Thymus (tissue), 11 donors: ENCODE results near the gene WBP4. TPM values are rescaled to one million over a fixed set of nuclear protein-coding genes. Genes with fewer than 3 reads are reported as not detected.

ENCODE experiments used
- DNase-seq, 9 donors: peaks; one replicate each; pipeline ENCODE4 v3.0.0-alpha.2; 2013; ENCODE audit warnings: low spot score in 9 of 9, low read depth in 6 of 9, missing footprints in 1 of 9
- H3K27ac ChIP-seq, 2 donors: one replicate each; pipeline ENCODE4 v1.5.1; 2013; ENCODE audit warnings: control low read depth in 1 of 2, low read depth in 1 of 2, low read length in 1 of 2, mild to moderate bottlenecking in 1 of 2, moderate library complexity in 1 of 2
- H3K27me3 ChIP-seq, 2 donors: one replicate each; pipeline ENCODE4 v1.5.1; 2013; ENCODE audit warnings: low read length in 1 of 2; ENCODE audit not compliant: control insufficient read depth in 2 of 2, insufficient read depth in 1 of 2
- H3K36me3 ChIP-seq, 2 donors: one replicate each; pipeline ENCODE4 v1.5.1; 2013; ENCODE audit warnings: low read length in 1 of 2, mild to moderate bottlenecking in 1 of 2, moderate library complexity in 1 of 2; ENCODE audit not compliant: control insufficient read depth in 2 of 2, insufficient read depth in 2 of 2
- H3K4me1 ChIP-seq, 2 donors: one replicate each; pipeline ENCODE4 v1.5.1; 2013; ENCODE audit warnings: low read length in 2 of 2; ENCODE audit not compliant: control insufficient read depth in 2 of 2, insufficient read depth in 2 of 2
- H3K4me3 ChIP-seq, 2 donors: one replicate each; pipeline ENCODE4 v1.5.1; 2013; ENCODE audit warnings: low read length in 2 of 2, control low read depth in 1 of 2, mild to moderate bottlenecking in 1 of 2
- H3K9me3 ChIP-seq, 2 donors: one replicate each; pipeline ENCODE4 v1.5.1; 2013; ENCODE audit warnings: low read length in 1 of 2, mild to moderate bottlenecking in 1 of 2; ENCODE audit not compliant: control insufficient read depth in 2 of 2, insufficient read depth in 1 of 2
- WGBS: extraction: QIAGEN DNeasy Blood & Tissue Kit; methylation state at CpG from one replicate; pipeline ENCODE4 v1.1.7; 2013; 5-methylcytosine and 5-hydroxymethylcytosine counted together
- polyA plus RNA-seq: library from polyadenylated mRNA; stranded (reverse); fragments of 200-250 nt; gene quantifications from one replicate; pipeline ENCODE4 v1.2.3, GENCODE V29; 2013
- total RNA-seq: library from RNA; stranded (reverse); fragments of 120-200 nt; gene quantifications from one replicate; pipeline ENCODE4 v1.2.4, GENCODE V29; 2013
- donor health status: healthy.

WBP4 gene
- total and polyA plus RNA-seq, 2 donors, result 15.2 to 16.6 TPM

- peaks cover 8 to 17% of the 10 kb centered on the region in 2 donors for H3K4me1 ChIP-seq
- no peaks in the 10 kb centered on the region for H3K27me3 ChIP-seq
- peaks cover 0 to 1% of the 10 kb centered on the region in 2 donors for H3K9me3 ChIP-seq
- 12% methylated on average over 24 of the region's 24 CpGs for WGBS
- peaks cover 4 to 22% of the 10 kb centered on the region in 2 donors for H3K36me3 ChIP-seq
- peak overlapping the region; percentile 92 to 93 for H3K4me3 ChIP-seq
- peak overlapping the region; percentile 96 to 97 for H3K27ac ChIP-seq
- DNase-seq, result no peak
Measured at GRCh38 chr13:41061914-41062837, 867 bp downstream of the WBP4 start.

GRCh38 chr13:41064493-41064892 lies 3.2 kb downstream of the WBP4 start:
- peaks cover 12 to 34% of the 10 kb centered on the region in 2 donors for H3K36me3 ChIP-seq
- H3K4me1 ChIP-seq, result peaks cover 0 to 2% of the 10 kb centered on the region in 2 donors
- WGBS, result 93% methylated on average over 2 of the region's 2 CpGs
- no peak overlapping the region for H3K27ac ChIP-seq
- DNase-seq, result no peak
- H3K4me3 ChIP-seq, result no peak overlapping the region
- H3K9me3 ChIP-seq, result peaks cover 0 to 1% of the 10 kb centered on the region in 2 donors
- no peaks in the 10 kb centered on the region for H3K27me3 ChIP-seq

GRCh38 chr13:41065078-41065477 lies 3.8 kb downstream of the WBP4 start:
- Histone ChIP-seq H3K27ac (no peak overlapping the region), H3K27me3 (no peaks in the 10 kb centered on the region), H3K4me1 (peaks cover 0 to 2% of the 10 kb centered on the region in 2 donors), H3K4me3 (no peak overlapping the region), H3K9me3 (peaks cover 0 to 1% of the 10 kb centered on the region in 2 donors), H3K36me3 (peaks cover 14 to 35% of the 10 kb centered on the region in 2 donors)
- no peak for DNase-seq

GRCh38 chr13:41074523-41074922 lies 13.2 kb downstream of the WBP4 start:
- H3K9me3 ChIP-seq, result no peaks in the 10 kb centered on the region
- H3K27ac ChIP-seq, result no peak overlapping the region
- 96% methylated on average over 9 of the region's 9 CpGs for WGBS
- peaks cover 27 to 71% of the 10 kb centered on the region in 2 donors for H3K36me3 ChIP-seq
- H3K4me1 ChIP-seq, result no peaks in the 10 kb centered on the region
- H3K4me3 ChIP-seq, result no peak overlapping the region
- H3K27me3 ChIP-seq, result no peaks in the 10 kb centered on the region
- DNase-seq, result no peak

- WGBS, result 50% methylated on average over 1 of the region's 1 CpG
- Histone ChIP-seq H3K27me3 (no peaks in the 10 kb centered on the region), H3K4me3 (no peak overlapping the region), H3K27ac (no peak overlapping the region), H3K36me3 (peaks cover 25 to 70% of the 10 kb centered on the region in 2 donors), H3K4me1 (no peaks in the 10 kb centered on the region), H3K9me3 (no peaks in the 10 kb centered on the region)
- DNase-seq, result peak in 2 of 9 donors; percentile 34 to 50
Measured at GRCh38 chr13:41075034-41075433, 13.7 kb downstream of the WBP4 start.

- no peak overlapping the region for H3K4me3 ChIP-seq
- H3K27ac ChIP-seq, result no peak overlapping the region
- no peak for DNase-seq
- H3K4me1 ChIP-seq, result no peaks in the 10 kb centered on the region
- 98% methylated on average over 7 of the region's 7 CpGs for WGBS
- H3K9me3 ChIP-seq, result no peaks in the 10 kb centered on the region
- peaks cover 21 to 66% of the 10 kb centered on the region in 2 donors for H3K36me3 ChIP-seq
- no peaks in the 10 kb centered on the region for H3K27me3 ChIP-seq
Measured at GRCh38 chr13:41075485-41075884, 14.2 kb downstream of the WBP4 start.

- WGBS, result 95% methylated on average over 3 of the region's 3 CpGs
- no peak for DNase-seq
- H3K9me3 ChIP-seq, result no peaks in the 10 kb centered on the region
- no peaks in the 10 kb centered on the region for H3K4me1 ChIP-seq
- no peak overlapping the region for H3K4me3 ChIP-seq
- H3K27ac ChIP-seq, result no peak overlapping the region
- peaks cover 26 to 60% of the 10 kb centered on the region in 2 donors for H3K36me3 ChIP-seq
- no peaks in the 10 kb centered on the region for H3K27me3 ChIP-seq
Measured at GRCh38 chr13:41077475-41077874, 16.2 kb downstream of the WBP4 start.

GRCh38 chr13:41079725-41080124 lies 18.4 kb downstream of the WBP4 start:
- Histone ChIP-seq H3K36me3 (peaks cover 24 to 53% of the 10 kb centered on the region in 2 donors), H3K9me3 (no peaks in the 10 kb centered on the region), H3K4me3 (no peak overlapping the region), H3K4me1 (no peaks in the 10 kb centered on the region), H3K27me3 (no peaks in the 10 kb centered on the region), H3K27ac (no peak overlapping the region)
- no peak for DNase-seq
- over 99% methylated on average over 4 of the region's 4 CpGs for WGBS

GRCh38 chr13:41085961-41086585 lies 24.8 kb downstream of the WBP4 start:
- Histone ChIP-seq H3K27me3 (no peaks in the 10 kb centered on the region), H3K27ac (no peak overlapping the region), H3K4me3 (no peak overlapping the region), H3K36me3 (peaks cover 15 to 21% of the 10 kb centered on the region in 2 donors), H3K4me1 (no peaks in the 10 kb centered on the region), H3K9me3 (no peaks in the 10 kb centered on the region)
- no peak for DNase-seq
- 48% methylated on average over 2 of the region's 2 CpGs for WGBS
